NCI-H1092 (cell line): ENCODE data around the gene SRRM3.
"Not testable (repeated sequence)": the region's sequence is repeated elsewhere in the genome, so short reads cannot be mapped to it uniquely, and the experiment has no call there.

Source experiments
- DNase-seq: peaks from one replicate; lab custom pipeline; 2025; lab: John Stamatoyannopoulos, UW

Gene SRRM3

DNA sequence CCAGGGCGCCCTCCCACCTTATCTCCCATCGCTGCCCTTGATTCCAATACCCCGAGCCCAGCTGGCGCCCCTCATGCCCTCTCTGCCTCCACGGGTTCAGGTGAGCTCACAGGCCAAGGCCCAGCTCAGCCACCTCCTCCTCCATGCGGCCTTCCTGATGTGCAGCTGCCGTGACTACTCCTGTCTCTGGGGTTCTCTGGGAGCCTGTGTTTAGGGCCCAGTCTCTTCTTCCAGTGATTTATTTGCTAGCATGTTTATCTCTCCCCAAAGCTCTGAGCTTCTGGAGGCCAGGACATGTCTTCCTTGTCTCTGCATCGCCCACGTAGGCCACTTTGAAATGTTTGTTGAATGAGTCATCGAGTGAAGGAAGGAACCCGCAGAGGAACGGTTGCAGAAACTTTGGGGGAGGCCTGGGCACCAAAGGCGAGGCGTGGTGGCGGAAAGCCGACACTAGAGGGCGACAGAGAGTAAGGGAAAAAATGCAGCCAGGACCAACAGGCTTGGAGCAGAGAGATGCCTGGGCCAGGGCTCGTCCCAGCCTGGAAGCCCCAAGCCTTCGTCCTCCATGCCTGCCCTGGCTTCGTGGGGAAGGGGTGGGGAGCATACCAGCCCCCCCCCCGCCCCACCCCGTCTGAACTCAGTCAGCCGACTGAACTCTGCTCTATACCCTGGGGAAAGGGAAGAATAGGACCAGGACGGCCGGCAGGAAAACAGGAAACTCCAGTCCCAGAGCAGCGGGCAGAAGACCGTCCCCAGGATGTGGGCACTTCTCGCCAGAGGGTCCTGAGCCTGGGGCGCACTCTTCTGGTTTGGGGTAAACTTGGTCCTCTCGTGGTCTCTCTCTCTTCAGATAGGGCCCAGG, 89.9 kb downstream of the SRRM3 start:
- DNase-seq, result peak; percentile 67

DNA sequence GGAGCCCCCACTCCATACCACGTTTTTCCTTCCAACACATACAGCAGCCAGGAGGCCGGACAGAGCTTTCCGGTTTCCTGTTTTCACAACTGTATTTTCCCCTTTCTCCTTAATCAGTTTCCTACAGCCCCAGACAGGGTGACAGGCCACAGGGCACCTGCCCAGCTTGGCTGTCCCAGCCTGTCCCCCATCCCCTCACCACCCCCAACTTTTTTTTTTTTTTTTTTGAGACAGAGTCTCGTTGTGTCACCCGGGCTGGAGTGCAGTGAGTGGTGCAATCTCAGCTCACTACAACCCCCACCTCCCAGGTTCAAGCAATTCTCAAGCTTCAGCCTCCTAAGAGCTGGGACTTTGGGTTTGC, 90.5 kb downstream of the SRRM3 start:
- no peak for DNase-seq

DNA sequence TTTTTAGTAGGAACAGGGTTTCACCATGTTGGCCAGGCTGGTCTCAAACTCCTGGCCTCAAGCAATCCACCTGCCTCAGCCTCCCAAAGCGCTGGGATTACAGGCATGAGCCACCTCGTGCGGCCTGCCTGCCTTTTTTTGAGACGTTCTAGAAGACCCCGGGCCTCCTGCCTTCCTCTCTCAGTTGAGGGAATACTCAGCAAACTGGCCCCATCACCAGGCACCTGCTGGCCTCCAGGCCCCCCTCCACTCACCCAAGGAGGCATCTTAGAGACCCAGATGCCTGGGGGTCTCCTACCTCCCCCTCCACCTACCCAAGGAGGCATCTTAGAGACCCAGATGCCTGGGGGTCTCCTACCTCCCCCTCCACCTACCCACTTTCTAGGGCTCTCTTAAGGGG, 91.2 kb downstream of the SRRM3 start:
- not testable (repeated sequence) for DNase-seq

DNA sequence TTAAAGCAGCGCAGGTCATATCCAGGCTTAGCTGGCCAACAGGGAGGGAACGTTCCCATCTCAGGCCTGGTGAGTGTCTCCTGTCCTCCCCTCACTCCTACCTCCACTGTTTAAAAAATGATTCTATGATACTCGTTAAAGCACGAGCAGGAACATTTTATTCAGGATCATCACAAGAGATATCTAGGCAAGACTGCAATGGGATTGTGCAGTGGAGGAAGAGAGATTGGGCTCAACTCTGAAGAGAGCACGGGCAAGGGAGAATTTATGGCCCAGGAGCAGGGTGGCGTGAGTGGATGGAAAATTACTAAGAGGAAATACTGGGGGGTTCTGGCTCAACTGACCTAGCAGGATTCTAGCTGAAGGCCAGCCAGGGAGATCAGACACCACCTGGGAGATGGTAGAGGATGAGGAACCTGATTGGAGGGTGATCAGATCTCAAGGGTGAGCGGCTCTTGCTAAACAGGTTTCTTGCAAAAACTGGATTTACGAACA, 91.8 kb downstream of the SRRM3 start:
- no peak for DNase-seq

DNA sequence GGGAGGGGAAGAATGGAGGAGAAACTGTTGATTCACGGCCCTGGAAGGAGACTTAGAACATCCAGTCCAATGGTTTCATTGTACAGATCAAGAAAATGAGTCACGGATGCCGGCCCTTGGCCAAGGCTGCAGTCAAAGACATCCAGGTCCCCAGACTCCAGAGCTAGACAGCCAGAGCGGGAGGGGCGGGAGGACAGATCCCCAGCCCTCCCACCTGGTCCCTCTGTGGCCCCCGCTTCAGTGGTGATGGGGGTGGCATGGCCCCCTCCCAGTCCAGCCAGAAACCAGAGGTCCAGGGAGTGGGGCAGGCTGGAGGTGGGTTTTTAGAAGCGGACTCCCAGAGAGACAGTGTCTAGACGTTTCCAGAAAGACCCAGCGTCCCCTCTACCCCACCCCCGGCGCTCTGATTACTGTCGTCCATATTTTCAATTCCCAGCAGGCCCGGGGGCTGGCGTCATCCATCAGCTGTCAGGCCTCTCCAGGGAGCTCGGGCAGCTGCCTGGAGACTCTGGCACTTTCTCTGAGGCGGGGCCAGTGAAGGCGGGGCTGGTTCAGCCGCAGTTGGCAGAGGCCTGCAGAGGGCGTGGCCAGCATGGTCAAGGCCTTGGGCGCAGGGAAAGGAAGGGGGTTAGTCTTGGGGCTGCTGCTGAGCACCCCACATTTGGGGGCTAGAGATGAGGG, 92.8 kb downstream of the SRRM3 start:
- peak; percentile 96 for DNase-seq

DNA sequence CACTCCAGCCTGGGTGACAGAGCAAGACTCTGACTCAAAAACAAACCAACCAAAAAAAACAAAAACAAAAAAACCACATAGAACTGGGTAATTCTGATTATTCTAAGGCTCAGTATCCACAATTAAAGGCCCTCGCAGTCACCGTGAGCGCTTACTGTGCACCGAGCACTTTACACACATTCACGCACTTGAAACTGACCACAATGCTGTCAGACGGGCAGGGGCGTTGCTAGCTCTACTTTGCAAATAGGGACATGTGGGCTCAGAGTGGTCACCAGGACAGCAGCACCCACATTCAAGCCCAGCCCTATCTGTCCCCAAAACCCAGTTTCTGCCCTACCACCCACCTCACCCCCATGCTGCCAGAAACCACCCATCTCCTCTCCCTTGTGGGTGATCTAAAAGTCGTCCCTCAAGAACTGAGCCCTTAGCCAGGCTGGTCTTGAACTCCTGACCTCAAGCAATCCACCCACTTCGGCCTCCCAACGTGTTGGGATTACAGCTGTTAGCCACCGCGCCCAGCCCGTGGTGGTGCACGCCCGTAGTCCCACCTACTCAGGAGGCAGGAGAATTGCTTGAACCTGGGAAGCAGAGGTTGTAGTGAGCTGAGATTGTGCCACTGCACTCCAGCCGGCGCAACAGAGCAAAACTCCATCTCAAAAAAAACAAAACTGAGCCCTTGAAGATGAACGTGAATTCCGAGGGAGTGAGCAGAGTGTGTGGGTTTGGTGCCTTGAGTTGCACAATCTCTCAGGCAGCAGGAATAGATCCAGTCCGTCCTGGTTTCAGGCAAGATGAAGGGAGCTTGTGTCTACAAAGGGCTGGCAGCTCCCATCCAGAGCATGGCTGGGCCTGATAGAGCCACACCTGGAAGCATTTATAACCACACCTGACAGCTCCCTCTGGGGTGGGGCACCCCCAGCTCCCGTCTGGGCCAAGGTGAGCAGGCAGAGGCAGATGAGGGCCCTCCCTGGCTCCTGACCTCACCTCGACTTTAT, 95.3 kb downstream of the SRRM3 start:
- no peak for DNase-seq

DNA sequence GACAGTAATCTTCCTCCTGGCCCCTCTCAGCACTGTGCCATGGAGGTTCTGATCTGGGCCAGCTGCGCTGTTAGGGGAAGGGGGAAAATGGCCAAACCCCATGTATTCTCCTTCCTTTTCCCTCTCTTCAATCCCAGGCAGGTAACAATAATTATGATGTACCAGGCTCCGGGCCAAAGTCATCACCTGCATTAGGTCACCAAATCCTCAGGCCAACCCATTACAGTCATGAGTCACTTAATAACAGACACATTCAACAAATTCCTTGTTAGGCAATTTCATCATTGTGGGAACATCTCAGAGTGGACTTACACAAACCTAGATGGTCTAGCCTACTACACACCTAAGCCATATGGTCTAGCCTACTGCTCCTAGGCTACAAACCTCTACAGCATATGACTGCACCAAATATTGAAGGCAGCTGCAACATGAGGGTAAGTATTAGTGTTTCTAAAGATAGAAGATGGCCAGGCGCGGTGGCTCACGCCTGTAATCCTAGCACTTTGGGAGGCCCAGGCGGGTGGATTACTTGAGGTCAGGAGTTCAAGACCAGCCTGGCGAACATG, 98.6 kb downstream of the SRRM3 start:
- DNase-seq, result no peak

DNA sequence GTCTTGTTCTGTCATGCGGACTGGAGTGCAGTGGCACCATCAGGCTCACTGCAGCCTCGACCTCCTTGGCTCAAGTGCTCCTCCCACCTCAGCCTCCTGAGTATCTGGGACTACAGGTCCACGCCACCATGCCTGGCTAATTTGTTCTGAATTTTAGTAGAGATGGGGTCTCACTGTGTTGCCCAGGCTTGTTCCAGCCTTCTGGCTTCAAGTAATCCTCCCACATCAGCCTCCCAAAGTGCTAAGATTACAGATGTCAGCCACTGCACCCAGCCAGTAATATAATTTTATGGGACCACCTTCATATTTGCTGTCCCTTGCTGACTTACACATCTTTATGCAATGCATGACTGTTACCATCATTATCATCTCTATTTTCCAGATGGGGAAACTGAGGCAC, 99.3 kb downstream of the SRRM3 start:
- DNase-seq, result no peak

DNA sequence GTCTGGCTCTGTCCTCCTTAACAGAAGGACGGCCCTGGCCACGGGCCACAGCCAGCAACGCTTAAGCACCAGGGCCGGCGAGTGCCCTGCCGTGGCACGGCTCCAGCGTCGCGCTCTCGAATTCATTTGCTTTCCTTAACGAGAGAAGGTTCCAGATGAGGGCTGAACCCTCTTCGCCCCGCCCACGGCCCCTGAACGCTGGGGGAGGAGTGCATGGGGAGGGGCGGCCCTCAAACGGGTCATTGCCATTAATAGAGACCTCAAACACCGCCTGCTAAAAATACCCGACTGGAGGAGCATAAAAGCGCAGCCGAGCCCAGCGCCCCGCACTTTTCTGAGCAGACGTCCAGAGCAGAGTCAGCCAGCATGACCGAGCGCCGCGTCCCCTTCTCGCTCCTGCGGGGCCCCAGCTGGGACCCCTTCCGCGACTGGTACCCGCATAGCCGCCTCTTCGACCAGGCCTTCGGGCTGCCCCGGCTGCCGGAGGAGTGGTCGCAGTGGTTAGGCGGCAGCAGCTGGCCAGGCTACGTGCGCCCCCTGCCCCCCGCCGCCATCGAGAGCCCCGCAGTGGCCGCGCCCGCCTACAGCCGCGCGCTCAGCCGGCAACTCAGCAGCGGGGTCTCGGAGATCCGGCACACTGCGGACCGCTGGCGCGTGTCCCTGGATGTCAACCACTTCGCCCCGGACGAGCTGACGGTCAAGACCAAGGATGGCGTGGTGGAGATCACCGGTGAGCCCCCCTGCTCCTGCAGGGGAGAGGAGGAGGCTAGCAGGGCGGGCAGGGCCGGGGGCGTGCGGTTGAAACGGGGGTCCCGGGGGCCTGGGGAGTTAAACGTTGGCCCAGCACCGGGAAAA, 100.9 kb downstream of the SRRM3 start, which contains the start of gene HSPB1:
HSPB1 (plus strand) TSS at position 327 of the 855 bp plus-strand sequence; CDS start at position 367, 40 bp downstream.
- peak; percentile 97 for DNase-seq

DNA sequence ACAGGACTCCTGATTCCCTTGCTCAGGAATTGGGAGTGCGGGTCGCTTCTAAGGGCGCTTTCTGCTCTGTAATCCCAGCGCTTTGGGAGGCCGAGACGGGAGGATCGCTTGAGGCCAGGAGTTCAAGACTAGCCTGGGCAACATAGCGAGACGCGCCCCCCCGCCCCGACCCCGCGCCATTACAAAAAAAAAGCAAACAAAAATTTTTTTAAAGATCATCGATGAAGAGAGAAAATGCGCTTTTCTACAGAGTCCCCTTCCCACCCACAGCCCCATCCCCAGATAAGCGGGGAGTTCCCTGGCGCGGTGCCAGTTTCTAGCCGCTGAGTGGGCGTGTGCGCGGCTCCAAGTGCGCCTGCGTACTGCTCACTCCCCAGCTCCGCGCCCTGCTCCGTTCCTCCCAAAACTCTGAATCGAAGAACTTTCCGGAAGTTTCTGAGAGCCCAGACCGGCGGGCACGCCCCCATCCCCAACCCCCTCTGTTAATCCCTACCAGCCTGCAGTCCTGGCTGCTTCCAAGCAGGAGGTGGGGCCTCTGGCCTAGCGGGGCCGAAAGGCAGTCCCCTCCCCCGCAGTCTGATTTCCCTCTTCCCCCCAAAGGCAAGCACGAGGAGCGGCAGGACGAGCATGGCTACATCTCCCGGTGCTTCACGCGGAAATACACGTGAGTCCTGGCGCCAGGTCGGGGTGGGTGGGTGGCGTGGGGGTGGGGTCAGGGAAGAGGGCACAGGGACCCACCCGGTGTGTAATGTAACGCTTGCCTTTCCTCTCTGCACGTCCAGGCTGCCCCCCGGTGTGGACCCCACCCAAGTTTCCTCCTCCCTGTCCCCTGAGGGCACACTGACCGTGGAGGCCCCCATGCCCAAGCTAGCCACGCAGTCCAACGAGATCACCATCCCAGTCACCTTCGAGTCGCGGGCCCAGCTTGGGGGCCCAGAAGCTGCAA, 101.8 kb downstream of the SRRM3 start:
- DNase-seq, result peak; percentile 69

DNA sequence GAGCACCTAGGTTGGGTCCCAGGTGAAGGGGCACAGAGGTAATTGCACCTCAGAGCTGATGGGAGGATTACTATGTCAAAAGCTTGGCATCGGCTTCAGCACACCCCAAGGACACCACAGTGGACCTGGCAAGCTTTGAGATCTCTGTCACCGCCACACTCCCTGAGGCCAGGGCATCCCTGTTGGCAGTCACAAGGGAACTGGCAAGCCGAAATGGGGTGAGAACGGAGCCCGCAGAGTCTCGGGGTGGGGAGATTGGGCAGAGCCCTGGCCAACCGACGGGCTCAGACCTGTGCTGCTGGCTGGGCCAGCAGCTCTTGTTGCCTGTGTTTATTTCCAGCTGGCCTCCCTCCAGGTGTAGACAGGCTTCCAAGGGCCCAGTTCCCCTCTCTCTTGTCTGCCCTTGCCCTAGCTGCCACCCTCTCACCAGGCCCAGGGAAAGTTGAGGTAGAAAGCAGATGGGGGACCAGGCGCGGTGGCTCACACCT, 103.2 kb downstream of the SRRM3 start:
- peak; percentile 66 for DNase-seq

DNA sequence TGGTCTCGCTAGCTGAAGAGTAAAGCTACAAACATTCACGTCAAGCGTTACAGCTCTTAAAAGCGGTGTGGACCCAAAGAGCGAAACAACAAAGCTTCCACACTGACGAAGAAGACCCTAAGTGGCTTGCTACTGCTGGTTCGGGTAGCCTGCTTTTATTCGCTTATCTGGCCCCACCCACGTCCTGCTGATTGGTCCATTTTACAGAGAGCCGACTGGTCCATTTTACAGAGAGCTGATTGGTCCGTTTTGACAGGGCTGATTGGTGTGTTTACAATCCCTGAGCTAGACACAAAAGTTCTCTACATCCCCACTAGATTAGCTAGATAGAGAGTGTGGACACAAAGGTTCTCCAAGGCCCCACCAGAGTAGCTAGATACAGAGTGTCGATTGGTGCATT, 107.2 kb downstream of the SRRM3 start:
- DNase-seq, result not testable (repeated sequence)

DNA sequence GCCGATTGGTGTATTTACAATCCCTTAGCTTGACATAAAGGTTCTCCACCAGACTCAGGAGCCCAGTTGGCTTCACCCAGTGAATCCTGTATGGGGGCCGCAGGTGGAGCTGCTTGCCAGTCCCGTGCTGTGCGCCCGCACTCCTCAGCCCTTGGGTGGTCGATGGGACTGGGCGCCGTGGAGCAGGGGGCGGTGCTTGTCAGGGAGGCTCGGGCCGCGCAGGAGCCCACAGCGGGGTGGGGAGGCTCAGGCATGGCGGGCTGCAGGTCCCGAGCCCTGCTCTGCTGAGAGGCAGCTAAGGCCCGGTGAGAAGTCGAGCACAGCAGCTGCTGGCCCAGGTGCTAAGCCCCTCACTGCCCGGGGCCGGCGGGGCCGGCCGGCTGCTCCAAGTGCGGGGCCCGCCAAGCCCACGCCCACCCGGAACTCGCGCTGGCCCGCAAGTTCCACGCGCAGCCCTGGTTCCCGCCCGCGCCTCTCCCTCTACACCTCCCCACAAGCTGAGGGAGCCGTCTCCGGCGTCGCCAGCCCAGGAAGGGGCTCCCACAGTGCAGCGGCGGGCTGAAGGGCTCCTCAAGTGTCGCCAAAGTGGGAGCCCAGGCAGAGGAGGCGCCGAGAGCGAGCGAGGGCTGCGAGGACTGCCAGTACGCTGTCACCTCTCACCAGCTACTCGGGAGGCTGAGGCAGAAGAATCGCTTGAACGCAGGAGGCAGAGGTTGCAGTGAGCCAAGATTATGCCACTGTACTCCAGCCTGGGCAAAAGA, 107.8 kb downstream of the SRRM3 start:
- not testable (repeated sequence) for DNase-seq

DNA sequence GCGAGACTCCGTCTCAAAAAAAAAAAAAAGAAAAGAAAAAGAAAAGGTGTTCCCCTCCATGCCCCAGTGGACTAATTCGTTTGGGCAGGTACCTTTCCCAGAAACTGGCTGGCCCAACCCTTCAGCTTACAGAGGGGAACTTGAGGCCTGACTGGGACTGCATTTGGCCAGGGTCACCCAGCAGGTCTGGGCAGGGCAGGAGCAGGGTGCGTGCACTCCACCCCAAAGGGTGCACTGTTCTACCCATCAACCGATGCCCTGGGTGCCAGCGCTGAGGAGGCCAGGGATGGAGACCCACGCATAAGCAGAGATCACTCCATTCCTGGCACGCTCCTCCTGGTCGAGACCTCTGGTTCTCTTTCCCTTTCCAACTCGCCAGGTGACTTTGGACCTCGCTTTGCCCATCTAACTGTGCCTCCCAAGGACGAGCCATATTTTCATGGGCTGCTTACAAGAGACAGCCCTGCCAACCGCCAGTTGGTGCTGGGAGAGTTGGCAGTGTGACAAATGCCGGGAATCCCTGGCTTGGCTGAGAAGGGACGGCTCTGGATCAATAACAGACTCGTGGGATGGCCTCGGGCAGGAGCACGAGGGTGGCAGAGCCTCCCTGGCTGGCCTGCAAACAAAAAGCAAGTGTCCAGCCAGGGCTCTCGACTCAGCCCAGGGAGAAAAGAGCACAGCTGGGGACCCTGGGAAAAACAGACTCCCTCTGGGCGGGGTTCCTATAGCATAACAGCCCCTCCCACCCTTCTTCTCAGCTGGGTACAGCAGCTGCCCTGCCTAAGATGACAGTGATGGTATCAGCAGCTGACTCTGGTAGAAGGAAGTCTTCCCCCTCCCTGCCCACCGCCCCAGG, 108.6 kb downstream of the SRRM3 start:
- peak; percentile 88 for DNase-seq

DNA sequence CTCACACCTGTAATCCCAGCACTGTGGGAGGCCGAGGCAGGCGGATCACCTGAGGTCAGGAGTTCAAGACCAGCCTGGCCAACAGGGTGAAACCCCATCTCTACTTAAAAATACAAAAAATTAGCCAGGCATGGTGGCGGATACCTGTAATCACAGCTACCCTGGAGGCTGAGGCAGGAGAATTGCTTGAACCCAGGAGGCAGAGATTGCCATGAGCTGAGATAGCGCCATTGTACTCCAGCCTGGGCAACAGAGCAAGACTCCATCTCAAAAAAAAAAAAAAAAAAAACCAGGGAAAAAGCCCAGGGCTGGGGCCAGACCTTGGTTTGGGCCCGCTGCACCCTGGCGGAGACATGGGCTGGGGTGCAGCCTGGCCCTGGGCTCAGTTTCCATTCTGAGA, 110.1 kb downstream of the SRRM3 start:
- not testable (repeated sequence) for DNase-seq

DNA sequence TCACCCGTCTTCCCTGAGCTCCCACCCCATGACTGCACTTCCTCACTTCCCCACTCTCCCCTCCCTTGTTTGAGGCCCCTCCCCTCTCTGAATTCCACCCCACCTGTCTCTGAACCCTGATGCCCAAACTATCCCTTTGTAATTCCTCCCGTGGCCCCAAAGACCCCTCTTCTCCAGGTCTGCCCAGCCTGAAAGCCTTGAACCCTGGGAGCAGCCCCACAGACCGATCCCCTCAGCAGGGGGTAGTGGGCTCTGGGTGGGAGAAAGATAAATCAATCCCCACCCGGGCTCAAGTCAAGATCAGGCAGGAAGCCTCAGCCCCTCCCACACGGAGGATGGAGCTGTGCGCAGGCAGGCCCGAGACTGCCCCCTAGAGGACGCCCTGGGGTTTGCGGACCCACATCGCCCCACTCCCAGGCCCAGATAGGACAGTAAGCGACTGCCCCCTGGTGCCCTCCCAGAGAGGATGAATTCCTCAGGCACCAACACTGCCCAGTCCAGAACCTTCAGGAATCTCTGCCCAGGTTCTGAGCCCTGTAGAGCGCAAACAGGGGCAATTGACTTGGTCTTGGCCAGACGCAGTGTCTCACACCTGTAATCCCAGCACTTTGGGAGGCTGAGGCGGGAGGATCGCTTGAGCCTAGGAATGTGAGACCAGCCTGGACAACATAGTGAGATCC, 112.5 kb downstream of the SRRM3 start:
- peak; percentile 94 for DNase-seq

DNA sequence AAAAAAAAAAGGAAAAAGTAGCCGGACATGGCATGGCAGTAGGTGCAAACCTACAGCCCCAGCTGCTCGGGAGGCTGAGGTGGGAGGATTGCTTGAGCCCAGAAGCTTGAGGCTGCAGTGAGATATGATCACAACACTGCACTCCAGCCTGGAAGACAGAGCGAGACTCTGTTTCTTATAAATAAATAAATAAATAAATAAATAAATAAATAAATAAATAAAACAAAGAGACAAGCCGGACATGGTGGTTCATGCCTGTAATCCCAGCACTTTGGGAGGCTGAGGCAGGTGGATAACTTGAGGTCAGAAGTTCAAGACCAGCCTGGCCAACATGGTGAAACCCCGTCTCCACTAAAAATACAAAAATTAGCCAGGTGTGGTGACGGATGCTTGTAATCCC, 113.0 kb downstream of the SRRM3 start:
- DNase-seq, result not testable (repeated sequence)
